Activated T-cell treated with anti-CD3 and anti-CD28 coated beads for 1 hour (primary cell): ENCODE results near the gene STRBP.
"Not testable (repeated sequence)": the region's sequence is repeated elsewhere in the genome, so short reads cannot be mapped to it uniquely, and the experiment has no call there.

Source experiments
- DNase-seq: peaks from one replicate; pipeline ENCODE4 v3.0.0-alpha.2; 2020; ENCODE audit warnings: low read depth

Gene STRBP

DNA sequence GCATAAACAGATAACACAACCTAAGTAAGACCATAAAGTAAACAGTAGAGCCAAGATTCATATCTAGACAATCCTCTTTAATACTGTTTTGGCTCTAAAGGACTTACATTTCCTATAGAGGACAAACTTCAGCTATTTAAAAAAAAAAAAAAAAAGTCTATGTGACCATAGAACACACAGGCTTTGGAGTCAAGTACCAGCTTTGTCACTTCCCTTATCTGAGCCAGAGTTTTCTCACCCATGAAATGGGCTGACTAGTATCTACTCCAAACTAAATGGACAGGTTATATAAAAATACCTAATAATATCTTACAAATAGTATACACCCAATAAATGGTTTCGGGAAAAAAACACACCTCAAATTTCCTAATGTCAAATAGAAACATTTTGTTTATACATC, 81.3 kb downstream of the STRBP start:
- no peak for DNase-seq

DNA sequence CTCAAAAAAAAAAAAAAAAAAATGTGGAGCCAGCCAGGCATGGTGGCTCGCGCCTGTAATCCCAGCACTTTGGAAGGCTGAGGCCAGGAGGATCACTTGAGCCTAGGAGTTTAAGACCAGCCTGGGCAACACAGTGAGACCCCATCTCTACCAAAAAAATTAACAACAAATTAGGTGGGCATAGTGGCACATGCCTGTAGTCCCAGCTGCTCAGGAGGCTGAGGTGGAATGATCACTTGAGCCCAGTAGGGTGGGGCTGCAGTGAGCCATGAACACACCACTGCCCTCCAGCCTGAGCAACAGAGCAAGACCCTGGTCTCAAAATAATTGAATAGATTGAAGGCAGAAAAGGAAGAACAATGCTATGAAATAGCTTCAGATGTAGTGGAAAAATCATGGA, 82.4 kb downstream of the STRBP start:
- not testable (repeated sequence) for DNase-seq

DNA sequence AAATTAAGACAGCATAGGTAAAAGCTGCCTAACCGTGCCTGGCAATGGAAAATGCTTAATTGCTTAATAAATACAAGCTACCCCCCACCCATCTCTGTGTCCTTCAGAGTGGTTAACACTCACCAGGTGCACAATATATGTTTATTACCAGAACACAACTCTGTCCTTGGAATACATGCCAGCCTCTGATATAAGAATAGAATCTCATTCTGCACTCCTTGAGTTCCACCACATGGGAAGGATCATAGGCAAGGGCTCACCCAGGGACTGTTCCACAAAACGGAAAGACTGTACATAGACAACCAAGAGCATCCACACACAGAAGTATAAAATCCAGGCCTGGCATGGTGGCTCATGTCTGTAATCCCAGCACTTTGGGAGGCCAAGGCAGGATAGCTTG, 91.4 kb downstream of the STRBP start:
- no peak for DNase-seq

DNA sequence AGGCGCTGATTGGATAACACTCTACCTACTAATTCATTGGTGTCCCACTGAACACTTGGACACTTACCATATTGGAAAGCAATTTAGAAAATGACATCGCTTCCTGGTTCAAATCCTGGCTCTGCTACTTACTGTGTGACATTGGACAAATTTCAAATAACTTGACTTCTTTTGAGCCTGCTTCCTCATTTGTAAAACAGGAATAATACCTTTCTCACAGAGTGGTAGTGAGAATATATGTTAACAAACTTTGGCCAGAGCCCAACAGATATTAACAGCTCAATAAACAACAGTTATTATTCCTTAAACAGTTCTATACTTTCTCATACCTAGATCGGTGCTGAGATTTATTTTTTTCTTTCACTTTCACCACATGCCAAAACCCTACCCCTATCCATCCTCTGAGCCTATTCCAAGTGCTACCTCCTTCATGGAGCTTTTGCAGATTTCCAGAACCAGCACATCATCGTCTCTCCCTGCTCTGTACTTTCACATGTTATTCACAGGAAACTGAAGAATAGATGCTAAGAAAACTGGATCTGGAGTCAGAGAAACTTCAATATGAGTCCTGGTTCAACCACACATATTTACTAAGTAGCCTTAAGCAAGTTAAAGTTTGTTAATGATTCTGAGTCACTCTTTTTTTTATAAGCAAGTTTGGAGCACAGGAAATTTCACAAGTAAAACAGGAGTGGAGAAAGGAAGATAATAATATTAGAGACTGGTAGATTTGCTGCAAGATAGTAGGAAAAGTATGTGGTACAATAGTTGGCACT, 92.3 kb downstream of the STRBP start:
- DNase-seq, result no peak

DNA sequence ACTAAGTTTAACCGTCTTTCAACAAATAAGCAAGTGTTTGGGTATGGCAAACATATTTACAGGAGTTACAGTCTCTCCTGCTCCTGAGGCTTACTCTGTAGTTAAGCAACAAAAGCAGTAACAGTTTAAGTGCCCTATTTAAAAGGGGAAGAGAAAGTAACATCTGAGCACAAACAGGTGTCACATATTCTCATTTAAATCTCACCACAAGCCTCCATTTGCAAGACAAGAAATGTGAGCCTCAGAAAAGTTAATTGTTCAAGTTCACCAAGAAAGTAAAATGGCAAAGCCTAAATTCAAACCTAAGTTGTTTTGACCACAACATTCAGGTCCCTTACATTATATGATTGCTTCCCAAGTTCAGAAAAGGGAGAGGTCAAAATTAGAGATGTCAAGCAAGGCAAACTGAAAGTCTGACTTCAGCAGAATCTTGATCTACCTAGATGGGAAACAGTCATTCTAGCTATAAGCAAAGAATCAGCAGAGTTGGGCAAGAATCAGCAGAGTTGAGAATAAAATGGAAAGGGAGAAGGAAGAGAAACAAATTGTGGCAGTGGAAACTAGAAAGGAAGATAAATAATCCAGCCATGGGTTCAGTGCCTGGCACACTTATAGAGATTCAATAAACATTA, 93.4 kb downstream of the STRBP start:
- DNase-seq, result no peak

DNA sequence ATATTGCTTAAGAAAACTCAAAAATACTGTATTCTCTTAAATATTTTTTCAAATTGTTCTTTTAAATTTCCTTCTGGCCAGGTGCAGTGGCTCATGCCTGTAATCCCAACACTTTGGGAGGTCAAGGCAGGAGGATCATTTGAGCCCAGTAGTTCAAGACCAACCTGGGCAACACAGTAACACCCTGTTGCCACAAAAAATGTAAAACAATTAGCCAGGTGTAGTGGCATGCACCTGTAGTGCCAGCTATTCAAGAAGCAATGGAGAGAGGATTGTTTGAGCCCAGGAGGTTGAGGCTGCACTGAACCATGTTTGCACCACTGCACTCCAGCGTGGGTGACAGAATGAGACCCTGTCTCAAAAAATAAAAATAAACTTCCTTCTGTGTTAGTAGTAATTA, 94.3 kb downstream of the STRBP start:
- DNase-seq, result no peak

DNA sequence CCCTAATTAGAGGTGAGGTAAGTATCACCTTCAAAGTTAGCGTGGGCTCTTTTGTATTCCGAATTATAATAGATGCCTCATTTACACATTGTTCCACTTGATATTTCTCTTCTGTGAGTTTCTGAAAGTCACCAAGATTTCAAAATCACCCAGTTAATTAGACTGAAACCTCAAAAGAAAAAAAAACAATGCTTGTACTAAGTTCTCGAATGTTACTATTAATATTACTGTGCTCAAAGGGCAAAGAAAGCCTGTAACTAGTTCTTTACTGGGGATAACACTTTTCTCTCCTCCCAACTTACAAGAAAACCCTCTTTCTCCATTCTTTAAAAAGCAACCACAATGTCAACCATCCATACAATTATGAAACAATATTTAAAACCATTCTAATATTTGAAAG, 98.5 kb downstream of the STRBP start:
- no peak for DNase-seq

DNA sequence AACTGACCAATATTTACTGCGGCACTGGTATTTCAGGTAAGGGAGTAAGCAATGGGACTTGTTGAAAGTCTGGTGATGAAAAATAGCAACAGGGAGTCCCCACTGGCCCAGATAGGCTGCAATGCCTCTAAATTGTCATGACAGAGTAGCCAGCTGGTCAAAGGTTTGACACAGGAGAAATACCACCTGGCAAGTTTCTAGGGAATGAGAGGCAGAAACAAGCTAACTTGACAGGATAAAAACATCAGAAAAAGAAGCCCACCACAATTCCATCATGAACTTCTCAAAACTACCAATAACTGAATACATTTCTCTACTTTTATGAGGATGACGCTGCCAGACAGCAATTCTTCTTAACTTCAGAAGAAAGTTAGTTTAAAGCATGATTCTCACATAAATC, 99.8 kb downstream of the STRBP start:
- no peak for DNase-seq

DNA sequence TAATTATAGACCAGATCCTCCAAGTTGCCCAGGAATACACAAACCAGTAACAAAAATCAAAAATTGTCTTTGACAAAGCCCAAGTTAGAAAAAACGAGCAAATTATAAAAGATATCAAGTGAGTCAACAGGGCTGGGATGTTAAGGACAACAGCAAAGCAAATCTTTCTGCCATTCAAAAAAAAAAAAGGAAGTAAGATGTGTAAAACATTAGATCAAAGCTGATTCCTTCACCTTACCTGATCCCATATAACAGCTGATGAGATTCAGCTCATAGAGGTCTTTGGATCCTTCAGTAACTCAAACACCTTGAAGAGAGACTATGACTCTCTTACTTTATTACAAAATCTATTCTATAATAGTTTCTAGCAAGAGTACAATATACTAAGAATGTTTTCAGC, 100.9 kb downstream of the STRBP start:
- DNase-seq, result no peak

DNA sequence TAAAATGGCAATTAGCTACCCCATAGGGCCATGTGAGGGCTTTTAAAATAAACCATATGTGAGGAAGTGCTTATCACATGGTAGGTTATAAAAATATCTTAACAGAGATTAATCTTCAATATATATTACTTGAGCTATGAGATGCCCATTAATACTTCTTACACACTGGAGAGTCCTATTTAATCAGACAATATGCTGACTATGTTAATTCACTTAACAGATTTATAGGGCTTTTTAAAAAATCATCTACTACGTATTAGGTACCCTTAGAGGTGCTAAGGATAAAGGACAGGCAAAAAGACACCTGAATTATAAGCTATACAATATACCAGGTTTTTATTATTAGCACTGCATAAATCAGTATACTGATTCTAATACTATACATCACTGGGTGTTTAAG, 102.6 kb downstream of the STRBP start:
- no peak for DNase-seq

DNA sequence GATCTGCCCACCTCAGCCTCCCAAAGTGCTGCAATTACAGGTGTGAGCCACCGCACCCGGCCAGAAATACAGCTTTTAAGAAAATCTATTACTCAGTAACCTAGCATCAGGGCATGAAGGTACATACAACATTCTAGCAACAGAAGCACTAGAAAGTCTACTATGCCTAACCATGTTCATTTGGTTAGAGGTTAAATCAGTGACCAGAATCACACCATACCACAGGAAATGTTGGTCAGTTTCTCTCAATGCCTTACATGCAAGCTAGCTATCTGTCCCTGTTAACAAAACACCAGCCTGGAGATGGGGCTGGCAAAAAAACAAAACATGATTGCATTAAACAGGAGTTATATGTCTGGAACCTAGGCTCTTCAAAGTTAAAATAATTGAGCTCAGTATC, 104.1 kb downstream of the STRBP start:
- DNase-seq, result no peak

DNA sequence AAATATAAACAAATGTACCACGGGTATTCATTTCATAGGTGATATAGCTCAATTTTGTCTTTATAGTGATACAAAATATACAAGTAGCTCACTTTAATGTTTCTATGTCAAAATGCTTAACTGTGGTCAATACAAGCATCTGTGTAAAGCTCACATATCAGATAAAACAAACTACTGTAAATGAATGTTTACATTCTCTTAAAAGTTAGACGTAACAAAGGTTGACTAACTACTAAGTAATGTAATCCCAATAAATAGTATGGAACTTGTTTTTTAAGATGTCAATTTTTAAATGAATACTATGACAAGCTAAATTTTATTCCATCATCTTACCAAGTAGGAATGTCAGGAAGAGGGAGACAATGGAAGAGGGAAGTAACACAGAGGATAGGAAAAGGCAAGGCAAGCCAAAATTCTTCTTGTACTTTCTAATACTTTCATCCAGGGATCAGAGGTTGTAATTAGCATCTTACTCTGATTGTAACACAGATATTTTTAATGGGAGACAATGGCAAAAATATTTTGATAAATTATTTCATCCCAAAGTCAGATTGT, 105.5 kb downstream of the STRBP start:
- DNase-seq, result no peak

DNA sequence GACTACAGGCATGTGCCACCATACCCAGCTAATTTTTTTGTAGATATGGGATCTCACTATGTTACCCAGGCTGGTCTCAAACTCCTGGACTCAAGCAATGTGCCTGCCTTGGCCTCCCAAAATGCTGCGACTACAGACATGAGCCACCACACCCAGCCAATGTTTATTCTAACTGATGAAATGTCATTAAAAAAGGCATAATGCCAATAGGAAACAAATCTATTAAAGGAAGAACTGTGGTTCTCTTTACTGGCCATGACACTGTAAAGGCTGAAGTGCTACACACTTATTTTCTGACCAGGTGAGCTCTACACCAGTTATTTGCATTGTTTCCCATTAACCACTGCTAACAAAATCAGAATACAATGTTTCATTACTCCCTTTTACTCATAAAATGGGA, 106.0 kb downstream of the STRBP start:
- DNase-seq, result no peak

DNA sequence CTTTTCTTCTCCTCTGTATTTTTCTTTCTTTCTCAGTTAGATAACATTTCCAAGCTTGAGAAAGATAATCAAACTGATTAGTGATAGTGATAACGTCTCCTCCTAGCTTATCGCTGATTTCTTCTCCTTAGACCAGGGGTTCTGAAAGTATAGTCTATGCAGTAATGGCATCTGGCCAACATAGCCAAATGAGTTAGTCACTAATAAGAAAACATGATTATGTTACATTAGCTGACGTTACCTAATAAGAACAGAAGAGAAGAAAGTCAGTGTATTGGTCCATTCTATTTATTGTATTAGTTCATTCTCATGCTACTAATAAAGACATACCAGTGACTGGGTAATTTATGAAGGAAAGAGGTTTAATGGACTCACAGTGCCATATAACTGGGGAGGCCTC, 111.2 kb downstream of the STRBP start:
- DNase-seq, result no peak

DNA sequence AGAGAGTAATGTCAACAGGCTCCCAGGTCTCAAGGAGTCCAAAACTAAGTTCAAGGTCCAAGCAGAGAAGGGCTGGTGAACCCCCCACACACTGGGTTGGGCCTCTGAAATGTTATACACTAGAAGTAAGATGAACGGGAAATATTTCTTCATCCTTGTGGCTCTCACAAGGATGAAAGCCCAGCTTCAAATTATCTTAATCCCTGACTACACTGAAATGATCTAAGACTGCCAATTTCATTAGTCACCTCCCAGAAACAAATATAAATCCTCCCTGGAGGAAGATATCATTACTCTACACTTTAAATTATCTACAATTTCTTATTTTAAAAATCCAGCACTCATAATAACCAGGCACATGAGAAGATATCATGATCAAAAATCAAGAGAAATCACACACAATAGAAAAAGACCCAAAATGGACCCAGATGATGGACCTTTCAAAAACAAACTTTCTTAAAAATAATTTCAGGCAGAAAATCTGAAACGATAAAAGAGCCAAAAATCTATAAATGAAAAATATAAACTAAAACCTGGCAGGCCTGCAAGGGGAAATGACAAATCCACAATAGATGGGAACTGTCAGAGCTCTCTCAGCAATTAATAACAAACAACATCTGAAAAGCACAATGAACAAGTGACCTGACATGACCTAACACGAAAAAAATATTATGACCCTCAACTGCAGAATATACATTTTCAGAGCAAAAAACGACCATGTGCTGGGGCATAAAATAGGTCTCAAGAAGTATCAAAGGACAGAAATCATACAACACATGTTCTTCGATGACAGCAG, 117.5 kb downstream of the STRBP start:
- no peak for DNase-seq

DNA sequence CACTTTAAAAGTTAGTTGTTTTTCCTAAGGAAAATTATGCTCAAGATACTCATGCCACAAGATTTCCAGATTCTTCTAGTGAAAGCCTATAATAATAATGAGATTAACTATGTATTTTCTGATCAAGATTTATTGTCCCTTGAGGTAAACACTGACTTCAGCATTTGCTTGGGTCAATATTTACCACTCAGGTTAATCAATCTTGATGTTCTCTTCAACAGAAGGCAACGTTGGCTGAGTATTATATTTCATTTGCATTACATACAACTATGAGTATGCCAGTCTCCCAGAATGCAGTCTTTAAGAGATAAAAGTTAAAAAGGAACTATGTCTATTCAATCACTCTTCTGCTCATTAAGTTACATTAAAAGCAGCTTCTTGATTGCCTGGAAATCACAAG, 119.3 kb downstream of the STRBP start:
- no peak for DNase-seq

DNA sequence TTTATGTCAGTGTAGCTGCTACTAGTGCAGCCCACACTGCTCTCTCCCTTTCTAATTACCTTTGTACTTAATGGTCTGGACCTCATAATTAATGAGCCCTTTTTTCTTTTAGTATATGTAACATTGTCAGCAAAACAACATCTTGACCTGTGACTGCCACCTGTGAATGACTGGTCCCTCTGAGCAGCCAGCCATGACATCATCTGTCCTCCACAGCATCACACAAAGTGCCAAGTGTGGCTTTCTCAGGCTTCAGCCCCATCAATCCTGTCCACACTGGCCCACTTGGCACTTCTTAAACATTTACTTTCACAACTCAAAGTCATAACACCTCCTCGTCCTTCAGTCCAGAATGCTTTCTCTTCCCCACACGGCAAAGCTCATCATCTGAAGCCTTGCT, 130.2 kb downstream of the STRBP start:
- no peak for DNase-seq

DNA sequence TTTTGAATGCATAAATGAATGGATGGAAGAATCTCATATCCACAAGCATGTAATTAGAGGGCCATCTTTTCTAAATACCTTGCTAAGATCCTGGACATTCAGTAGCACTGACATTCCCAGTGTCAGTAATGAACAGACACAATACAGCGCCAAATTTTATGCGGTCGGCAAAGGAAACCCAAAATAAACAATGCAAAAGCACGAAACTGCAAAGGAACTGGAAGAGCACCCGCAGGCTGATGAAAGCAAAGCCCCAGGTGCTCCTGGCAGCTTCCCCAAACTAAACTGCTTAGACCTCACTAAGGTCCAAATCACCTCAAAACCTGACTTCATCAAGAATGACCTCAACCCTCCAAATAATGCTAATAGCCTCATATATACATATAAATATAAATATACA, 133.0 kb downstream of the STRBP start:
- no peak for DNase-seq

DNA sequence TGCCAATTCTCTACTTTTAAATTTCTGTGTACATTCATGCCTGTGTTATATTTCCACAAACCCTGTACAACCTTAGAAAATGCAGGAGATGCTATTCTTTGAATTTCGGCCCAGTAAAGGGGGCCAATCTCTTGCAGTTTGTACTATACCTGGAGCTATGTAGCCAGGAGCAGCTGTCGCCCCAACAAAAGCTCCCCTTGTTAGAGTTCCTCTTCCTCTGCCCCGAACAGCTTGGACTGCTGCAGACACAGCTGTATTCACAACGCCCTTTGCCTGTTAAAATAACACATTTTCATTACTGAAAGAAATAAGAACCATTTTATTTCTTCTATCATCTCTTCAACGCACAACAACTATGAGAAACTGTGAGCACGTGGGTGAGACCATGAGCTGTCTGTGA, 135.7 kb downstream of the STRBP start:
- no peak for DNase-seq

DNA sequence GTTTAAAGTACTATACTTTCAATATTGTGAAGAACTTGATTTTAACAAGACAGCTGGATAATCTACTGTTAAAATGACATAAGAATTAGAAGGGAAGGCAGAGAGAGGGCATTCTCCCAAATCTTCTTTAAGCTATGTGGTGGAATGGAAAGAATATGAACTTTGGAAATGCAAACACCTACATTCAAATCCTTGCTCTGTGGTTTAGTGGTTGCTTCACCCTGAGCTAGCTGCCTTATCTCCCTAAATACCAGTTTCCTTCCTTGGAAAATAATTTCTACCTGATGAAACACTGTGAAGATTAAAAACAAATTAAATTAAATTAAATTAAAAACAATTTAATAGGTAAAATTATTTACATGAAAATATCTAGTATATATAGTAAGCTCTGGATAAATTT, 136.4 kb downstream of the STRBP start:
- no peak for DNase-seq

DNA sequence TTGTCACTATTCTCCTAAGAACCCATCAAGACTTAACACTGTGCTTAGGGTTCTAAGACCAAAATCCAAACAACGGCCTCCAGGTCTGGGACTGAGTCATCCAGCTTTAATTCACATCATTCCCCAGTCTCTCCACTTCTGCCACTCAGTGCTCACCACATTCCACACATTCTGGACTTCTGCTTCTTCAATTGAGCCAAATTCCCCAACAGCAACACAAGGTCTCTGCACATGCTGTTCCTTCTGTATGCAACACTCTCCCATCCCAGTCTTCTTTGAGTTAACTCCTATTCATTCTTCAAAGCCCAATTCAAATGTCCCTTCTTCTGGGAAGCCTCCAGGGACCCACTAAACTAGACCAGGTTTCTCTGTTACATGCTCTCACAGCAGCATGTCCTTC, 137.1 kb downstream of the STRBP start:
- DNase-seq, result no peak

DNA sequence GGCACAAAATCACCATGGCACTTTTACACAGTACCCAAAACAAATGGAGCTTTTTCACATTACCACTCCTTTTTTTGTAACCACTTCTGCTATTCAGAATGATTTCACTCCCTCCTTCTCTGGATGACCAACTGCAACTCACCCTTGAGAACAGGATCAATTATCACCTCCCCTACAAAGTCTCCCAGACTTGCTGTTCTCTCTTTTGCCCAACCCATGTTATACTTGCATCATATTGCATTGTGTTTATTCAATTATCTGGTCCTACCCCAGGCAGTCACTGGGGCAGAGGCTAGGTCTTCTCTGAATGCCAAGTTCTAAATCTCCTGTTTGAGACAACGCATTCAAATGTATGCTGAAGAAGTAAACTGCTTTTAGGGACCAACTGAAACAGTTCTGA, 139.0 kb downstream of the STRBP start:
- no peak for DNase-seq

DNA sequence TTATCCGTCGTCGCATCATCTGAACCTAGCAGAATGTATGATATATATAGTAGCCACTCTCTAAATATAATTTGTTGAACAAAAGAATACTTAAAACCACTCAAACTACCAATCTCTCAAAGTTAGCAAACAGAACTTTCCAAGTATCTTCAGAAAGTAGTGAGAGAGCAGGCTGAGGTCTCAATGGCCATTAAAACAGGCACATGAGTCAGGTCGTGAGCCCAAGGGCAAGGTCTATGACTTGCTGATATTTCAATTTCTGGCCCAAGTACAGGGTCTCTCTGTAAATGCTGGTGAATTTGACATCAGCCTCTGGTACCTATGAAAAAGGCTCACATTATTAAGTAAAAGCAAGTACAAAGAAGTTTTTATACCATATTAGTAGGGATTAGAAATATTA, 139.8 kb downstream of the STRBP start:
- no peak for DNase-seq
